GM12801 (cell line): ENCODE data around the gene MID1.

Experiments used
- TF ChIP-seq, protein P1 (sequence below): IDR thresholded peaks from one replicate; pipeline ENCODE4 v1.5.1; 2011; ENCODE audit warnings: control low read depth; ENCODE audit not compliant: insufficient read length; ENCODE audit errors: extremely low read depth

The MID1 gene

DNA sequence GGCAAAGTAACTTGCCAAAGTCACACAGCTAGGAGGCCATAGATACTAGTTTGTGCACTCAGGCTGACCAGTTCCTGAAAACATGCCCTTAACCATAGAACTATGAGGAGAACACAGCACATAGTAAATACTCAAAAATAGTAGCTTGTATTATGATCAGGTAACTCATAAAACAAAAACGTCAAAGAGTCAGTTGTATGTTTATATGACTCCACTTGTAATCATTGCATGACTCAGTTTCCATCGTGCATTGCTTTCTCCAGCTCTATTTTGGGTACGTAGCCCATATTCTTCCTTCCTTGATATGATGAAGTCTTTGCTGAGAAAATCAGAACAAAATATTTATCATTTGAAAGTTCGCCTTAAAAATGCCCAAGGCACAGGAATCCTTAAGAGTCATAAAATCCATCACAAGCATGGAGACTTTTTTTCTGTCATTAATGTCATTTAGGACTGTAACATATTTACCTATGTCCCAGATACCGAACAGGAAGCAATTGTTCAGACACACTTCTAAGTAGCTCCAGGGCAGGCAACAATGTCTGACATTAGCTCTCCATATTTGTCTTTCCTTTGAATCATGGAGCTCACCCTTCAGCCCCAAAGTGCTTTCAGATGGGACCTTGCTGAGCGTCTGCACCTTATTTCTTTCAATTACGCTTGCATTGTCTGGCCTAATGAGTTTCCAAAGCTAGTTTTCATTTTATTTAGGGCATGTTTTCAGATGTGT is 11.2 kb upstream of the MID1 start:
- TF ChIP-seq, protein P1, sequence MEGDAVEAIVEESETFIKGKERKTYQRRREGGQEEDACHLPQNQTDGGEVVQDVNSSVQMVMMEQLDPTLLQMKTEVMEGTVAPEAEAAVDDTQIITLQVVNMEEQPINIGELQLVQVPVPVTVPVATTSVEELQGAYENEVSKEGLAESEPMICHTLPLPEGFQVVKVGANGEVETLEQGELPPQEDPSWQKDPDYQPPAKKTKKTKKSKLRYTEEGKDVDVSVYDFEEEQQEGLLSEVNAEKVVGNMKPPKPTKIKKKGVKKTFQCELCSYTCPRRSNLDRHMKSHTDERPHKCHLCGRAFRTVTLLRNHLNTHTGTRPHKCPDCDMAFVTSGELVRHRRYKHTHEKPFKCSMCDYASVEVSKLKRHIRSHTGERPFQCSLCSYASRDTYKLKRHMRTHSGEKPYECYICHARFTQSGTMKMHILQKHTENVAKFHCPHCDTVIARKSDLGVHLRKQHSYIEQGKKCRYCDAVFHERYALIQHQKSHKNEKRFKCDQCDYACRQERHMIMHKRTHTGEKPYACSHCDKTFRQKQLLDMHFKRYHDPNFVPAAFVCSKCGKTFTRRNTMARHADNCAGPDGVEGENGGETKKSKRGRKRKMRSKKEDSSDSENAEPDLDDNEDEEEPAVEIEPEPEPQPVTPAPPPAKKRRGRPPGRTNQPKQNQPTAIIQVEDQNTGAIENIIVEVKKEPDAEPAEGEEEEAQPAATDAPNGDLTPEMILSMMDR = no peak

DNA sequence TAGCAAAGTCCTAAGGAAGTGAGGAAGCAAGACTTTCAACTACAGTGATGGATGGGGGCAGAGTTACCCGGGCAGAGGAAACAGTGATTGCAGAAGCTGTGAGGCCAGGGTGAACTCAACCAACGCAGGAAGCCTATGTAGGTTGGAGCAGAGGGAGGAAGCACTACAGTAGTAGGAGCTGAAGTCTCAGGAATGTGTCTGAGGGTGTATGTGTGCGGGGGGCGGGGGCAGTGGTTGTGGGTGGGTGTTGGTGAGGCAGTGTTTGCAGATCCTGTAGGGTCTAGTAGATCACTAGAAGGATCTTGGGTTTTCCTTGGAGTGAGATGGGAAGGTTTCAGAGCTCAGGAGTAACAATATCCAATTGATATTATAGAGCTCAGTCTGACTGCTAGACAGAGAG is 9.9 kb upstream of the MID1 start:
- TF ChIP-seq, protein P1 = no peak

DNA sequence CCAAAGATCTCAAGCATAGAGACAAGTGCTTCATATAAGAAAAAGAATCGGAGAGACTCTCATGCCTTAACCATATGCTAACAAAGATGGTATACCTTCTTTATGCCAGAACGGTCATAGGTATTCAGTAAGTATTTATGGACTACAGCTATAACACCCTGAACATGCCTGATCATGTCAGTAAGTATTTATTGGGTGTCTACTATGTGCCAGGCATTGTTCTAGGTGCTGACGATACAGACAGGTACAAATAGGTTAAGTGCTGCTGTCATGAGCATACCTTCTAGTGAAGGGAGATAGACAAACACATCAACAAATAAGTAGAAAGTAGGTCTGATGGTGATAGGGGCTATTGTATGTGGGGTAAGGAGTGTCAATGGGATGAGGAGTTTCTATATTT is 9.5 kb upstream of the MID1 start:
- TF ChIP-seq, protein P1 = no peak

DNA sequence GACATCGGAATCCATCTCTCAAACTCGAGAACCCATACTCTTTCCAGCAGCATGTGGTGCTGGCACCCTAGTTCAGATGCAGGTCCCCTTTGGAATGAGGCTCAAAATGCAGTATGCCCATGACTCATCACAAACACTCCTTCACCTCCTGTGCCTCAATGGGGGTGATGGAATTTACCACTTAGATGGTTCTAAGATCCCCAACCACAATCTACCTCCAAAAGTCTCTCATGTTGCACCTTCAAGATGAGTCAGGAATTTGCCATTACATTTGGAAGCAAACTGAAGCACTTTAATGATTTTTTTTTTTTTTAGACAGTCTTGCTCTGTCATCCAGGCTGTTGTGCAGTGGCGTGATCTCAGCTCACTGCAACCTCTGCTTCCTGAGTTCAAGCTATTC is 8.5 kb upstream of the MID1 start:
- TF ChIP-seq, protein P1 = no peak

DNA sequence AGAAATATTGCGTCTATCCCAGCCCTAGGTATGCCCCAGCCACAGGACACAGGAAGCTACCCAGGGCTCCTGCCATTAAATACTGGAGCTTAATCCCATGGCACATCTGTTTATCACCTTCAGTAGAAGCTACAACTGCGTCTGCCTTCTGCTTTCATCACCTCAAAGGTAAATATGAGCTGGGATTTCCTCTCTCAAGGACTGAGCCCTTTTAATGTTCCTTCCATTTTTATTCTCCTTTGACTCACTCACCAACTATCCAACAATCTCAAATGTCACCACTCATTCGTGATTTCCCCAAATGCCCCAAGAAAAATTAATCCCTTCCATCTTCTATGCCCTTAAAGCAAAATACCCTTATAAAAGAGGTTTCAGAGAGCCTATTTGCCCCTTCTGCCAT is 1.8 kb upstream of the MID1 start:
- TF ChIP-seq, protein P1 = no peak

DNA sequence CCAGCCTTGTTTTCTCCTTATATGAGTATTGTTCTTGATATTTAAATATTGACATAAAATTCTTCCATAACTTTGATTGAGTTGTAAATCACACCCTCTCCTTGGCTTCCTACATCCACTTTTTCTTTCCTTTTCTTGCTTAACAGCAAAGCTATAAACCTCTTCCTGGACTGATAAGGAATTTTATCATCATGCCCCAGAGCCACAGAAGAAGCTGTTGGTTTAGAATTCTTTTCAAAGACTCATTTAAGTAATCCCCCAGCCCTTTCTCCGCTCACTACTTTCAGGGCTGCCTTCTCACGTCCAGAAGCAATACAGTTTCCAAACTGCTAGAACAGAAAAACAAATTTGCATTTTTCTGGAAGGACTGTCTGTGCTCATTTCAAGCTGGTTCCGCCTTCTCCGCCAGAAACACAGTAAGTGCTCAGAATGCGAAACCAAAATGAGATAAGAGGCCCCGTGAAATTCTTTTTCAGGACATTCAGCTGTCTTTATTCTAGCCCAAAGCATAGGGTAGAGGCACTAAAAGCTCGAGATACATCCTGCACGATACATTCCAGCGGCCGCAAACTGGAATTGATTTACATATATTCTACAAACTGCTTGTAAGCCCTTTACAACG is 849 bp downstream of the MID1 start:
- TF ChIP-seq, protein P1 = no peak

DNA sequence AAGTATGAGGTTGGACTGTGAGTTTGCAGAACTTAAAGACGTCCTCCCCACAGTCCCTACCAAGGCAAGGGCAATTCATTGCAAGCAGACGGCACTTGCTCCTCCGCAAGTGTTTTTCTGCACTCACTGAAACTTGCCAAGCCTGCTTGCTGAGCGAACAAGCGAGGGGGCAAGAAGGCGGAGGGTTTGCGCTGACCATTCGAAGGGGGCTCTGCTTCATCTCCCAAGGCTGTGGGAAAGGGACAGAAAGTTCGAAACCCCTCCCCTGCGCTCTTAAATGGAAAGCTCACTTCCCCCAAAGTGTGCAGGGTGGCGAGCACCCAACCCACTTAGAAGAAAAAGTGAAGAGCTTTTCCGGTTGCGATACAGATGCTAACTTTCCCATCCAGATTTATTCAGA is 1.4 kb downstream of the MID1 start:
- TF ChIP-seq, protein P1 = no peak
